NCI-H187 (cell line): ENCODE results near the gene TSFM.

ENCODE experiments used
- DNase-seq, 2 experiments: peaks; one replicate each; lab custom pipeline; 2025; lab: John Stamatoyannopoulos, UW

TSFM gene

DNA sequence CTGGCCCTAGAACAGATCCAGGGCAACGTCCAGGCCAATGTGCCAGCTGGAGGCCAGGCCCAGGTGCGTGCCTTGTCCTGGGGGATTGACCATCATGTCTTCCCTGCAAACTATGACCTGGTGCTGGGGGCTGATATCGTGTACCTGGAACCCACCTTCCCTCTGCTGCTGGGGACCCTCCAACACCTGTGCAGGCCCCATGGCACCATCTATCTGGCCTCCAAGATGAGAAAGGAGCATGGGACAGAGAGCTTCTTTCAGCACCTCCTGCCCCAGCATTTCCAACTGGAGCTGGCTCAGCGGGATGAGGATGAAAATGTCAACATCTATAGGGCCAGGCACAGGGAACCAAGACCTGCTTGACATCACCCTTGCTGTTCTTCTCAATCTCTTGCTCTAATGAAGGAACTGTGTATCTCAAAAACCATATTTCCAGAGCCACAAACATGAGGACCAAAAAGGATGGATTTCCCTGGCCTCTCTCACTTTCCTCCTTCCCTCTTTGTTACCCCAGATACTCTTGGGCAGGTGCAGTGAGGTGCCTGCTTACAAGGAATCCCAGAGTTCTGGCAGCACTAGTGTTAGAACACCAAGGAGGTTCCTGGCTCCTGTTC, 2.2 kb upstream of the TSFM start:
- no peak for DNase-seq

DNA sequence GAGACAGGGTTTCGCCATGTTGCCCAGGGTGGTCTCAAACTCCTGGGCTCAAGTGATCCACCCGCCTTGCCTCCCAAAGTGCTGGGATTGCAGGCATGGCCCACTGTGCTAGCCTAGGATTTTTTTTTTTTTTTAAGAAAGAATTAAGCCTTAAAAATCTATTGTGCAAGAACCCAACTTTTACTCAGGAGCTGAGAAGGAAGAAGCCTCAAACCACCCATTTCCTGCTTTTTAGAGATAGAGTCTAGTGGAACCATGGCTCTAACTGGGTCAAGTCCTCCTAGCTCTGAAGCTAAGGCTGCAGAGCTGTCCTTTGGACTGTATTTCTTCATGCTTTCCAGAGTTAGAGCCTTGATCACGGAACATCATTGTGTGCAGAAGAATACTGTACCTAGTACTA, 1.3 kb upstream of the TSFM start:
- no peak for DNase-seq

DNA sequence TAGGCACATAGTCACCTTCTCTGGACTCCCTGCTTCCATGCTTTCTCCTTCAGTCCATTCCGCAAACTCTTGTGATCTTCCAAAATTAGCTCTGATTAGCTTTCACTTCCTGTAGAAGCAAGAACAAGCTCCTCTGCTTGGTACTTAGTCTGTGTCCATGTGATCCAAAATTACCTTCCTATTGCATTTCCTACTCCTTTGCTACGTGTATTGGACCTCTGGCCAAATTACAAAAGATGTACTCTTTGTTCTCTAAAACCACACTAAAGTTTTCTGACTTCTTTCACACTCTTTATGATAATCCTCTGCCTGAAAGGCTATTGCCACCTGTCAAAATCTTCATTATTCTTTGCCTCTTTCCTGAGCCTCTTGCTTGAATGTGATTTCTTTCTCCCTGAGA, 786 bp upstream of the TSFM start:
- DNase-seq, result no peak

DNA sequence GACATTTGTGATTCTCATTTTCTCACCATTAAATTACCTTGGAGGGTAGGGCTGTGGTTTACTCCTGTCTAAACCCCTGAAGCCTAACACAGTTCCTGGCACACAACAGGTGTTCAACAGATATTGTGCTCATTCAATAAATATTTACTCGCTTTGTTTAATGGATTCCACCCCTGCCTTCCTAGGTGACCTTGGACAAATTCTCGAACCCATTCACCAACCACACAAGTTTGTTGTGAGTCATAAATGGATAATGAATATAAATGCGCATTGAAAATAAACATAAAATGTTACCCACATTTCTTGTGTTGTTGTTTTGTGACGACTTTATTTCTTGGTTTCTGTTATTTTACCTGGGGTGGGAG, 362 bp upstream of the TSFM start:
- no peak for DNase-seq

DNA sequence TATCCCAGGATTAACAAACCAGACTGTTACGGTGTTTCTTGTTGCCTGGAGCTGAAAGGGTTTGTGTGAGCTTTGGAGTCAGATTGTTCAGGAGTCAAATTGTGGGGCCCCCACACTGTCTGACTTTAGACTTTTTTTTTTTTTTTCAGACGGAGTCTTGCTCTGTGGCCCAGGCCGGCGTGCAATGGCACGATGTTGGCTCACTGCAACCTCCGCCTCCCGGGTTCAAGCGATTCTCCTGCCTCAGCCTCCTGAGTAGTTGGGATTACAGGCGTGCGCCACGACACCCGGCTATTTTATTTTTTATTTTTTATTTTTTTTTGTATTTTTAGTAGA, 847 bp downstream of the TSFM start:
- no peak for DNase-seq

DNA sequence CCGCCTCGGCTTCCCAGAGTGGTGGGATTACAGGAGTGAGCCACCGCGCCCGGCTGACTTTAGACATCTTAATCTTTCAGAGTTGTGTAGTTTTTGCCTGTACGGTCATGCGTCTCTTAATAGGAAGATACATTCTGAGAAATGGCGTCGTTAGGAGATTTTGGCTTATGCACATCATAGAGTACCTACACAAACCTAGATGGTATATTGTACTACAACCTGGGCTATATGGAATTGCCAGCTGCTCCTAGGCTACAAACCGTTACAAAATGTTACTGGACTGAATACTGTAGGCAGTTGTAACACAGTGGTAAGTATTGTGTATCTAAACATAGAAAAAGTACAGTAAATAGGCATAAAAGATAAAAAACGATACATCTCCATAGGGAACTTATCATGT, 1.3 kb downstream of the TSFM start:
- DNase-seq, result no peak

DNA sequence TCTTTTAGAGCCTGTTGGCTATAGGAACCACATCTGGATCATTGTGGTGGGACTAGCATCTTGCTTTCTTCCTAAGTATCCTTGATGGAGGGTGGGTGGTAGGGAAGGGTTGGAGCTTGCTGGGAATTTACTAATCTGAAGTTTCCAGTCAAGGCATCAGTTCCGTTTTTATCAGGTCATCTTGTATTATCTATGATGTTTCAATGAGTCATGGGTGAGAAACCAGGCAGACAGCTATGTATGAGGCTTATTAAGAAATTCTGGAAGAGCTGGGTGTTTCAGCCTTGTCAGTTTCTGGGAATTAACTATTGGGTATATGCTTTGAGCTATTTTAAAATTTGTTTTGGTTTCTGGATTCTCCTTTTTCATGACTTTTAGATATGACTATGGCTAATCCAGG, 11.3 kb downstream of the TSFM start:
- no peak for DNase-seq

DNA sequence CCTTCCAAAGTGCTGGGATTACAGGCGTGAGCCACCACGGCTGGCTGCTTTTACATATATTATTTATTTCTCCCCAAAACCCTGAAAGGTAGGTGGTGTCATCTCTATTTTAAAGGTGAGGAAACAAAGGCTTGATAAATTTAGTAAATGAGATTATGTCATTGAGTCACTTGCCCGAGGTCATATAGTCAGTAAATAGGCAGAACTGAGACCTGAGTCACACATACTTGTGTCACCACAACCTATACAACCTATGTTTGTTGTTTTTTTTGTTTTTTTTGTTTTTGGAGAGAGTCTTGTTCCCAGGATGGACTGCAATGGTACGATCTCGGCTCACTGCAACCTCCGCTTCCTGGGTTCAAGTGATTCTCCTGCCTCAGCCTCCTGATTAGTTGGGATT, 12.8 kb downstream of the TSFM start:
- DNase-seq, result no peak

DNA sequence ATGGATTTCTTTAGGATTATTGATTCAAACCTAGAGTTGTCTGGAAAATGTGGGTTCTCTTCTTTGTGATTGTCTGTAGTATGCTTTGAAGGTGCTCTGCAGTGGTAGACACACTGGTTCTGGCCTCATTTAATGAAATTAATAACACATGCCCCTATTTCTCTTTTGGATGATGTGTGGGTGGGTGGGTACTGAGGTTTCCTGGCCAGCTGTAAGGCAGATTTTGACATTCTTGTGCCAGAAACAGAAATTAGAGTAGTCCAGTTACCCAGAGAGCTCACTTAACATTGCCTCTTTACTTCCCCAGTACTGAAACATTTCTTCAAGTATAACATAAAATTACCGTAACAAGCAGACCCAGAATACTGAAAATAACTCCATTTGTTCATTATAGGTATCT, 14.4 kb downstream of the TSFM start:
- no peak for DNase-seq

DNA sequence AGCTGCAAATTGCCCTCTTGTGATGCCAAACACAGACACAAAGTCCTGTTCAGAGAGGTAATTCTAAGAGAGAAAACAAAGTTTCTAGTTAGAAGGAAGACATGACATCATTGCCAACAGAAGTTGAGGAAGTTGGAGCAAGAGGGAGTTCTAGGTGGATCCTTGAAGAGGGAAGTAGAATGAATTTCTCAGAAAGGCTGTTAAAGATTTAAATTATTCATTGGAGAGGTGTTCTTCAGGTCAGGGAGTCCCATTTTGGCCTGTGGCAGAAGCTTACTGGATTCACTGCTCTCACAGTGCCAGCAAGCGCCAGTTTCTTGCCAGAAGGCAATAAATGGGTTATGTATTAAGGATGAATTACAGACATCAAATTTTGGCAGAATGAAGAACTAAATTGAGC, 15.3 kb downstream of the TSFM start:
- no peak for DNase-seq

DNA sequence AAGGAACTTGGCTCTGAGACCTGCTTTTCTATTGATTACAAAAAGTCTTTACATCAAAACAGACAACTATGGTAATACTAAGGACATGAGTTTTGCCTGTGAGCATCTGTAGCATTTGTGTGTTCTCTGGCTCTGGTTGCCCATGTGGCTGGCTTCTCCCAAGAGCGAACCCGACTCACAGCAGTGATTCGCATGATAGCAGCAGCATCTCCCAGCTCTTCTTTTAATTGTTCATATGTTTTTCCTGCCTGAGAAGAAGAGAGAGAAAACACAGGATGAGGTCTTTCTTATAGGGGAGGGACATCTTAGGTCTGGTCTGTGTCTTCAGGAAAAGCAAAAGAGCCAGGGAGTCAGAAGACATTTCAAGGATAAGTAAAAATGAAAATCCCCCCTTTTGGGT, 18.4 kb downstream of the TSFM start:
- DNase-seq, result no peak

DNA sequence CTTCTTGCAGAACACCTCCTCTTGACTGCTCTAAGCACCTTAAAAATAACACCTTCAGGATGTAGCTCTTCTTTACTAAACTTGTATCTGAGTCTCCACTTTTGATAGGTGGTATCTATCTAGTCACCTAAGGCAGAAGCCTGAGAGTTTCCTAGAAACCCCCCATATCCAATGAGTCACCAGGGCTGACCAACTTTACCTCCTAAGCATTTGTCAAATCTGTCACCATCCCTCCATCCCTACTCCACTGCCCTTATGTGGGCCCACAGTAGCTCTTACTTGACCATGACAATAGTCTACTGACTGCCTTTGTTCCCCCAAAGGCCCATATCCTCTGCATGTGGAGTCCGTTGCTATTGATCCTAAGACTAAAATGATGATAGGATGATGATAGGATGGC, 20.0 kb downstream of the TSFM start:
- DNase-seq, result no peak

DNA sequence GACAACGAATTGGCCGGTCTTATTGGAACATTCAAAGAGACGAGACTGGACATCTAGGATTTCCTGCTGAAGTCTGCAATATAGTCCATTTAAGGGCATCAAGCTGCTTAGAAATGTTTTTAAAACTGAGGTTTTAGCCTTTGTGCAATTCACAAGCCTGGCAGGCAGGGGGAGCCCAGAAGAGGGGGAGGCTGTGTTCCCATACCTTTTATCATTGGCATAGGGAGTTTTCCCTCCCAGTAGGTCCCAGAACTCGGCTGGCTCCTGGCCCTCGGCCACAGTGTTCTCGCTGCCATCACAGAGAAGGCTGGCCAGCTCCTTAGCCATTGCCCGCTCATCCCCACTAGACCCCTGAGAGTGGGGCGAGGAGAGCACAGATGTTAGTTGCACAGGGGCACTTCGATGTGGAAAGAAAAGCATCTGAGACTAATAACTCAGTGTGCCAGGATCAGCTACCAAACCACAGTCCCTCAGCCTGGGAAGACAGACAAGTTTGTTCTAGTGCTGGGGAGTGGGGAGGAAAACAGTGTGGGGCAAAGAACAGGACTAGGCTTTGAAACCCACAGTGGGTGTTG, 20.8 kb downstream of the TSFM start:
- no peak for DNase-seq

DNA sequence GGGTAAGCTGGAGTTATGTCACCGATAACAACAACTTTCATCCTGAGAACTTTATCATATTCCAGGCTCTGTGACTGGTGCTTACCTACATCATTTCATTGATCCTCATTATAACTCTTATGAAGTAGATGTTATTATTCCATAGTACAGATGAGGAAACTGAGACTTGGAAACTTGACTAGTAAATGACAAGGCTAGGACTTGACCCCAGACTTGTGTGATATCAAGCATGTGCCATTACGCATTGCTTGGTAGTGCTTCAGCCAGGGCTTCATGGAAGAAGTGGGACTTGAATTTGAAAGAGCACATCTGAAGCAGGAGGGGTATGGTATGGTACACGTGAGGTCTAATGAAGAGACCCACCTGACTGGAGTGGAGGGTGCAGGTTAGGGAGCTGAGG, 24.1 kb downstream of the TSFM start:
- DNase-seq, result no peak

DNA sequence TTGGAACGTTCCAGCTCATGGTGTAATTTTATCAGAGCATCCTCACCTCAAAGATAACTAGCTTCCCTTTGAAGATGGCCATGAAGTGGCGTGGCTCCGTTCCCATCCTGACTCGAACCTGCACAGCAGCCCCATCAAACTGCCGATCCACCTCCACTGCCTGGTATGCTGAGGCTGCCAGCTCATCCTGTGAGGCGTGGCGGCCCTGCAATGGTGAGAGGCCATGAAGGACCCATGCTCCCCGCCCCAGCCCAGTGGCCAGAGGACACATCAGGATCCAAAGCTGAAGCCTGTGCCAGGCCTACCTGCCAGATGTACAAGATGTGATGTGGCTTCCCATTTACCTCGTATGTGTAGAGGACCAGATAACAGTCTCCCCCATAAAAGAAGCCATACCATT, 24.7 kb downstream of the TSFM start:
- DNase-seq, result no peak

DNA sequence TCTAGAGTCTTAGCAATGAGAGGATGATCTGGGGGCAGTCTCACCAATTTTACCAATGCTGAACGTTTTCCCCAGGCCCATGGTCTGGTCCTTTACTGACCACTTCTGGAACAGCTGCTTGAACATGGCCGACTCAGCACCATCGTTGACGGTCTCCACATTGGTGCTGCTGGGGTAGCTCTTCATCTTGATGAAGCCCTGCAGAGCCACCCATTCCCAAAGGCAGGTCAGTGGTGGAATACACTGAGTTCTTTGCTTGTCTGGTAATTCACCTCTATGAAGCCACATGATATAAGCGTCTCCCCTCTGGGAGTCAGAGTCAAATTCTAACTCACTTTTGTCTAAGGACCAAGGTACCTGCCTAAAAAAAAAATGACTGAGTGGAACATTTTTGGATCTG, 25.8 kb downstream of the TSFM start:
- DNase-seq, result no peak

DNA sequence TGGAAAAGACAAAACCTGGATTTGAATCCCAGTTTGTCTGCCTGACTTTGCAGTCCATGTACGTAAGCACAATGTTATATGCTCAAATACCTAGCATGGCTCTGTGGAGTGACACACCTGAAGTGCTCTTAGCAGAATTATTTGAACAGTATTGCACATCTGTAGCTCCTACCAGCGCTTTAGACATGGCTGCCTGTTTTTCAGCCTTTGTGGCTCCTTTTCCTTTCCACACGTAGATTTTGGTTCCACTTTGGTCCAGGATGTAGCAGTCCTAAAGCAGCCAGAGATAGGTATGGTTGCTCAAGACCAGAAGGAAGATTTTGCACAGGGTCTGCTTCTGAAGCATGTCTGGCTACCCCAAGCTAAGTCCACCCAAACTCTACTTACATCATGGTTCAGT, 26.8 kb downstream of the TSFM start:
- DNase-seq, result no peak

DNA sequence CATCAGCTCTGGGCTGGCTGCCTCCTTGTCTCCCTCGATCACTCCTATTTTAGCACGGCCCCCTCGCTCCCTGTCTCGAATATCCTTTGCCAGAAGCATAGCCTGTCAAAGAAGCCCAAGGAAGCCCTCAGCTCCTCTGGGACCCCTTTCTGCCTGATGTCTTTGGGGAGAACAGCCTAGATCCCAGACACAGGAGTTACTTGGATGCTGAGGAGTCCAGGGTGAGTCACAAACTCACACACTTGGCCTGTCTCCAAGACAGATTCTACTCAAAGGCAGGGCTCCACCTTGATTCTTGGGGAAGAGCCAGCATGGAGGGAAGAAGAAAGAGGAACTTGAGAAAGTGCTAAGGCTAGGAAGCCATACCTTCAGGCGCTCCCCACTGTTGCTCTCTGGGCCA, 27.9 kb downstream of the TSFM start:
- no peak for DNase-seq

DNA sequence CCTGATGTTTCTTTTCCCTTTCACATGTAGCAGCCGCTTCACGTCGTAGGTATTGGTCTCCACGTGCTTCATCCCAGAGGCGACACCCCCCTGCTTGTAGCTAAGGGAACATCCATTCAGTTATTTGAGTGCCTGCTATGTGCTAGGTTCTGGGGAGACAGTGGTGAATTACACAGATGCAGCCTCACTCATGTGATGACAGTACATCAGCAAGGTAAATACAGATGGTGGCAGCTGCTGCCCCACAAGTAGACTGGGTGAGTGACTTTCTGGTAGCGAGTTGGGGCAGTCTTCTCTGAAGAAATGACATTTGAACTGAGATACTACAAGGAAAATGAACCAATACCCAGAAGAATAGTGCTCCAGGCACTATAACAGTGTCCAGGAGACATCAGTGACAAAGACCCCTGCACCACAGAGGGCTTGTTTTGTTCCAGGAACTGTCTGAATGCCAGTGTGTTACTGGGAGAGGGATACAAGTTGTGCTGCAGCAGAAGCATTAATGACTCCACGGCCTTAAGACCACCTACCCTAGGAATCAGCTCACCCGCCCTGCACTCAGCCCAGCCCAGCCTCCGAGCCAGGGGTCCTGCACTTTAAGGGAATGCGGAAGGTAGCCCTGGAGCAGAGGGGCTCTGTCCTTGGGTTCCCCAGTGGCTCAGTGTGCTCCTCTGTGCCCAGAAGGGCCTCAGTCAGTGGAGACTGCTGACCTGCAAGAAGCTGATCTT, 28.6 kb downstream of the TSFM start:
- DNase-seq, result no peak

DNA sequence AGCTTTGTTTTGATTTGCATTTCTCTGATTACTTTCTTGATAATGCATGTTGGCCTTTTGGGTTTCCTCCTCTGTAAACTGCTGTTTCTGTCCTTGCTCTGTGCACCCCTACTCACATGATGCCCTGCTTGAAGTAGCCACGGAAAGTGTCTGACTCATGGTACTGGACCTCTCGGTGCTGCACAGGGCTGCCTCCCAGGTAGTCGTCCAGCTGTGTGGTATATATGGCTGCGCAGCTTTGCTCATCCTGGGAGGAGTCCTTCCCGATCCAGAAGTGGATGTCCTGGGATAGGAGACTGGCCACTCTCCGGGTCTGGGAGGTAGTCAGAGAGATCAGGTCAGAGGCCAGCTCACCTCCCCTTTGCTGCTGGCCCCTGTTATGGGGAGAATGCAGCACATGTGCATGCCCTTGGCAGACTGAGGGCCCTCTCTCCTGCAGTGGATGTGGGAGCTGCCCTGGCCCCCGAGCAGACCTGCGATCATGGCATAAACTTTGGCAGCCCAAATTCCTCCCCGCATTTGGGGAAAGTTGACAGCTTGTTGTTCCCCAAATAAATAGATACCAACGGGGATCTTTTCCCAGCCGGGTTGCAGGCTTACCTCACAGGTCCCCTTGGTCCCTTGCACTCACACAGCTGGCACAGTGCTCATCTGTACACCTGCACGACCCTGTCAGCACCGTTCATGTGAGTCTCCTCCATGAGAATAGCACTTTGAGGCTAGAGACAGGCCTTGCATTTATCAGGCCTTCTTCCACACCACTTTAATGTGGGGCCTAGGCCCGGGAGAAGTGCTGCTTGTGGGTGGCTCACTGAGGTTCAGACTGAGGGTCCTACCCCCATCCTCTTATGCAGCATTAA, 30.8 kb downstream of the TSFM start:
- no peak for DNase-seq

DNA sequence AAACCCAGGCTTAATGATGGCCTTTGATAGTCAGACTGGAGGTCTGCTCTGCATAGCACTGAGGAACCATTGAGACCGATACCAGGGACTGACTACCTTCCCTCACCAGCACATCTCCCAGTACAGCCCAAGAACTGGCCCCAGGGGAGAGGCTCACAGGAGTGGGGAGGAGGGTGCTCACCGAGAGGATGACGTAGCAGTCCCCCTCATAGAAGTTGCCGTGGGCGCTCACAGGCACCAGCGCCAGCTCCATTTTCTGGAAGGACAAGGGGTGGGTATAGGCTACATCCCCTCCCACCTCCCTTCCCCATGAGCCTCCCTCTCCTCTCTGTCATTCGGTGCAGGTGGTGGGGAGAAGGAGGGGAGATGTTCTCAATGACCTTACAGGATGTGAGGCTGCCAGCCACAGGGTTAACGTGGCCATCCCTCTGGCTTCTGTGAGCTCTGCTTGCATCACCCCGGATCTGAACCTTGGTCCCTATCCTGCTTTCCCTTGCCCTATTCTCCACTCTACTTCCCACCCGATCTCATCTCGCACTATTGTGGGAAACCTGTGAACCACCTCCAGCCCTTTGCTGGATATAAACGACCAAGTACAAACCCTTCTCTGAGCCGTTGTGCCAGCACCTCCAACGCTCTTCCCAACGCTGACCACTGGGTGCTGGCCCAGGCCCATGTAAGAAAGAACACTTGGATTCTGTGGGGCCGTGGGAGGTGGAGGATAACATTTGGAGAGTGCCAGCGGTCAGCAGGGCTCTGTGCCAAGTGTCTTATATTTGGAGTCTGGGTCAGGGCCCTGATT, 31.6 kb downstream of the TSFM start:
- no peak for DNase-seq
